NCI-H1105 treated with DMSO at 0.1 percent for 48 hours (cell line): ENCODE results near the gene OR2T12.
"Not testable (repeated sequence)": the region's sequence is repeated elsewhere in the genome, so short reads cannot be mapped to it uniquely, and the experiment has no call there.

ENCODE experiments used
- DNase-seq: peaks from one replicate; lab custom pipeline; 2025; lab: John Stamatoyannopoulos, UW

The OR2T12 gene, protein sequence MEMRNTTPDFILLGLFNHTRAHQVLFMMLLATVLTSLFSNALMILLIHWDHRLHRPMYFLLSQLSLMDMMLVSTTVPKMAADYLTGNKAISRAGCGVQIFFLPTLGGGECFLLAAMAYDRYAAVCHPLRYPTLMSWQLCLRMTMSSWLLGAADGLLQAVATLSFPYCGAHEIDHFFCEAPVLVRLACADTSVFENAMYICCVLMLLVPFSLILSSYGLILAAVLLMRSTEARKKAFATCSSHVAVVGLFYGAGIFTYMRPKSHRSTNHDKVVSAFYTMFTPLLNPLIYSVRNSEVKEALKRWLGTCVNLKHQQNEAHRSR

GRCh38 chr1:248303324-248303723 lies at the start of gene OR2T12:
Gene OR2T12, minus strand, starts transcription at chr1:248303424. Its CDS starts 7,846 bp downstream, at chr1:248295578.
- no peak for DNase-seq

DNA sequence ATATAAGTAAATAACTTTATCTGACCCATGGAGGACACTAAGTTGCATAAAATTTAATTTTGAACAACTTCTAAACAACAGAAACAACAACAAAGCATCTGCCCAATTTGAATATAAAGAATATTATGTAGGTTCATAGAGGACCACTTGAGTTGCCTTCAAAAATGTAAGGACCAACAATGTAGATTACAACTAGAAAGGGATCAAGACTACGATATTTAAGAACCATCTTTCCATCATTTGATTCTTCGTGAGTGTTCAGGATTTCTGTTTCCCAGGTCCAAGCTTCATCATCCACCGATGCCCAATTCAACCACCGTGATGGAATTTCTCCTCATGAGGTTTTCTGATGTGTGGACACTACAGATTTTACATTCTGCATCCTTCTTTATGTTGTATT lies 45.3 kb upstream of the OR2T12 start, which contains the start of gene OR14C36:
Gene OR14C36 (plus strand): TSS at position 301 of the 400 bp plus-strand sequence. CDS start 0 bp downstream, at position 301.
- DNase-seq = no peak

DNA sequence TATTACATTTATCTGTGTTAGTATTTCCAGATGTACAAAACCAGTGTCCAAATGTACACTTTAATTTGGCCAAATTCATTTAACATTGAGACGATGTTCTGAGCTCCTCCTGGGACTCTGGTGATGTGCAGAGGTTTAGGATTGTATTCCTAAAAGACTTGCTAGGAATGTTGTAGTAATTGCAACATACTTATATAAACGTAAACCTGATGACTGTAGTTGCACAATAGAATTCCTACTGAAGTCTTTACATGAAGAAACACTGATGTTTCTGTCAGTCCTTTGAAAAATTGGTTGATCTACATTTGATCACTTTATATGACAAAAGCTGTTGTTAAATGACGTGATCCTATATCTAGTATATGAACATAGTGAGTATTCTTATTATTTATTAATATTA lies 40.2 kb upstream of the OR2T12 start:
- DNase-seq = no peak

GRCh38 chr1:248324468-248324867 lies 21.2 kb upstream of the OR2T12 start, which contains the start of gene OR2M7:
Gene OR2M7, minus strand, starts transcription at chr1:248324568. Its CDS starts 0 bp downstream, at chr1:248324568.
- no peak for DNase-seq

DNA sequence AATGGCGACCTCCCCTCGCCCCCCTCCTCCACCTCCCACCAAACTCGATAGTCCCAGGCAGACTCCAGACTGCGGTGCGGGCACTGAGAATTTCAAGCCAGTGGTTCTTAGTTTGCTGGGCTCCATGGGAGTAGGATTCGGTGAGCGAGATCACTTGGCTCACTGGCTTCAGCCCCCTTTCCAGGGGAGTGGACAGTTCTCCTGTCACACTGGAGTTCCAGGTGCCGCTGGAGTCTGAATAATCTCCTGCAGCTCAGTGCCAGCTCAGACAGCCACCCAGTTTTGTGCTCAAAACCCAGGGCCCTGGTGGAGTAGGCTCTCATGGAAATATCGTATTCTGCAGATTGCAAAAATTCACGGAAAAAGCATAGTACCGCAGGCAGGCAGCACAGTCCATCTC lies 13.6 kb upstream of the OR2T12 start:
- no peak for DNase-seq

DNA sequence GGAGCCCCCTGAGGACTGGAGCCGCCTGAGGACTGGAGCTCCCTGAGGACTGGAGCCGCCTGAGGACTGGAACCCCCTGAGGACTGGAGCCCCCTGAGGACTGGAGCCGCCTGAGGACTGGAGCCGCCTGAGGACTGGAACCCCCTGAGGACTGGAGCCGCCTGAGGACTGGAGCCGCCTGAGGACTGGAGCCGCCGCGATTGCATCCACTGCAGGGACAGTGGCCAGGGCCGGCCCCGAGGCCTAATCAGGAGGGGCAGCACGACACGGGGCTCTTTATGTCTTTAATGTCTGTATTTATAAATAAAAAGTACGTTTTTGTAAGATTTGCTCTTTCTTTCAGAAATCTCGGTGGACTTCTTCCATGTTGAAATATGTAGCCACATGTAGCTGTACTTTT lies 3.5 kb upstream of the OR2T12 start:
- not testable (repeated sequence) for DNase-seq

- DNase-seq = no peak
Measured at GRCh38 chr1:248306103-248306502, 2.9 kb upstream of the OR2T12 start.

DNA sequence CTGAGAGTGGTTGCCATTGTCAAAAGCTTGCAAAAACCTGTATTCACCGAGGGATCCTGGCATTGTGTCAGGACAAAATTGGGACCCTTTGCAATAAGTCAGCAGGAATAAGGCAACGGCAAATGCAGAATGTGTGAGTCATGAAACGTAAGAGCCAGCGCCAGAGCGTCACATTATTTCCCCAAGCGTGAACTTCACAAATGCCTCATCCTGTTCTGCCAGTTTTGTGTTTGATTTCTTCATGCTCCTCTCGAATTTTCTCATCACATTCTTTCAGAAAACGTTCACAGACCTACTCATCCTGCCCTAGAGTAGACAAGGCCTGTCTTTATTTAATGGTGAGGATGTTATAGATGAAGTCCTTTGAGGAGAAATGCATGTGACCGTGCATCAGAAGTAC lies 2.4 kb upstream of the OR2T12 start:
- DNase-seq = not testable (repeated sequence)

DNA sequence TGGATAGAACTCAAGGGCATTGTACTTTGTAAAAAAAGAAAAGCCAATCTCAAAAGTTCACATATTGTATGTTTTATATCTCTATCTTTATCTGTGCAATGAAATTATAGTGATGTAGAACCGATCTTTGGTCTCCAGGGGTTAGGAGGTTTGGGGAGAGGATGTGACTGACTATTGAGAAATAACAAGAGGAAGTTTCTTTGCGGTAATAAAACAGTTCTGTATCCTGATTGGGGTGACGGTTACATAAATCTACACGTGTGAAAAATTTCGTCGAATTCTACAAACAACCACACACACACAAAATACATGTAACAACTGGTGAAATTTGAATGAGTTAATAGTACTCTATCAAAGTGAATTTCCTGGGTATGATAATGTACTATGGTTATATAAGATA lies 14.8 kb downstream of the OR2T12 start:
- DNase-seq = no peak

DNA sequence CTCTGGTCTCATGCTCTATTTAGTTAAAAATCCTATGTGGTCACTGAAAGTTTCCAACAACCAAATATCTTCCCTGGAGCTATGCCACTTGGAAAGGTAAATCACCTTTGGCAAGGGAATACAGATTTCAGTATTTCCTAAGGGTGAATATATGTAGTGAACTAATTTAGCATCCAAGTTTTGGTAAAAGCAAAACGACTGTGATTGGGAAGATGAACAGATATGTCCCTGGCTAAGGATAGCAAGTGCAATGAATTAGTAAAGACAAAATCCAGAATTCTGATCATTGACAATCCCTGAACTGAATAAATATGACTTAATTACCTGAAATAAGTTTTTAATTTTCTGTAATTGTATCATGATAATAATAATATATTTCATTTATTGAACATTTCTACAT lies 25.3 kb downstream of the OR2T12 start, which contains the start of gene OR2T33:
Gene OR2T33 (minus strand): TSS at position 101 of the 400 bp plus-strand sequence. CDS start 4,162 bp downstream, outside the sequence.
- DNase-seq = no peak

GRCh38 chr1:248273225-248273624 lies 30.0 kb downstream of the OR2T12 start:
- DNase-seq = not testable (repeated sequence)

DNA sequence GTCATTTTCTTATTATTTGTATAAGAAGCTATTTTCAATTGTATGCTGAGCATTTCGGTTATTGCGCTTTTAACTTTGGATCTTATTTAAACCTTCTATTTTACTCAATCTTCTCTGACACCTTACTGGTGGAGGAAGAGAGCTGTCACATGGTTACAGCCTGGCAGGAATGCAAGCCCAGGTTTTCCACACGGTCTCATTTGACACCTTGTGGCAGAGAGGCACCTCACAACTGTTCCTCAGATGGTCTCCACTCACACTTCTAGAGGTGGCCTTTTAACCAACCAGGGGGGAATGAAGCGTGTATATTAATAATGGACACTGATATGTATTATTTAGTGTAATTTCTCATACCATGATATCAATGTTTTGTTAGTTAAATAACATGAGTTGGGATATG lies 35.0 kb downstream of the OR2T12 start:
- no peak for DNase-seq

DNA sequence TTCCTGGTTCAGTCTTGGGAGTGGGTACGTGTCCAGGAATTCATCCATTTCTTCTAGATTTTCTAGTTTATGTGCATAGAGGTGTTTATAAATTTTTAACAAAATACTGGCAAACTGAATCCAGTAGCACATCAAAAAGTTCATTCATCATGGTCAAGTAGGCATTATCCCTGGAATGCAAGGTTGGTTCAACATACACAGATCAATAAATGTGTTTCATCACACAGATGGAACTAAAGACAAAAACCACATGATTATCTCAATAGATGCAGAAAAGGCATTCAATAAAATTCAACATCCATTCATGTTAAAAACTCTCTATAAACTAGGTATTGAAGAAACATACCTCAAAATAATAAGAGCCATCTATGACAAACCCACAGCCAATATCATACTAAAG lies 43.9 kb downstream of the OR2T12 start:
- not testable (repeated sequence) for DNase-seq

GRCh38 chr1:248243204-248243603 lies 60.0 kb downstream of the OR2T12 start:
- peak; percentile 33 for DNase-seq
